ENCODE measurements around the gene HEMK1.

Gene HEMK1

GRCh38 chr3:50581459-50581842, 12.1 kb downstream of the HEMK1 start:
- H3K9ac ChIP-seq (ENCODE audit: low read depth, low read length): no peak overlapping the region
- H3K4me1 ChIP-seq (ENCODE audit: insufficient read depth, low read length): peaks cover 3% of the 10 kb centered on the region; the same call in 1 of the 2 replicates
- no peaks in the 10 kb centered on the region for H3K27me3 ChIP-seq (ENCODE audit: insufficient read depth, low read length)
- no peaks in the 10 kb centered on the region for H3K9me3 ChIP-seq (ENCODE audit: insufficient read depth, low read depth, low read length)
- no peak overlapping the region for H3K27ac ChIP-seq (ENCODE audit: low read length)
- H3K36me3 ChIP-seq (ENCODE audit: insufficient read depth, low read depth, low read length): peaks cover 6% of the 10 kb centered on the region; the same call in 1 of the 2 replicates
- H3K4me3 ChIP-seq (ENCODE audit: low read length): no peak overlapping the region

- H3K9me3 ChIP-seq (ENCODE audit: insufficient read depth, low read depth, low read length): no peaks in the 10 kb centered on the region
- no peak overlapping the region for H3K27ac ChIP-seq (ENCODE audit: low read length)
- peaks cover 3% of the 10 kb centered on the region; the same call in 1 of the 2 replicates for H3K4me1 ChIP-seq (ENCODE audit: insufficient read depth, low read length)
- H3K27me3 ChIP-seq (ENCODE audit: insufficient read depth, low read length): no peaks in the 10 kb centered on the region
- no peak overlapping the region for H3K9ac ChIP-seq (ENCODE audit: low read depth, low read length)
- H3K4me3 ChIP-seq (ENCODE audit: low read length): no peak overlapping the region
- H3K36me3 ChIP-seq (ENCODE audit: insufficient read depth, low read depth, low read length): peaks cover 6% of the 10 kb centered on the region; the same call in 1 of the 2 replicates
Observed at GRCh38 chr3:50582083-50582482, 12.8 kb downstream of the HEMK1 start.

- H3K36me3 ChIP-seq (ENCODE audit: insufficient read depth, low read depth, low read length): peaks cover 6% of the 10 kb centered on the region; the same call in 1 of the 2 replicates
- no peak overlapping the region for H3K27ac ChIP-seq (ENCODE audit: low read length)
- peaks cover 3% of the 10 kb centered on the region; the same call in 1 of the 2 replicates for H3K4me1 ChIP-seq (ENCODE audit: insufficient read depth, low read length)
- H3K9me3 ChIP-seq (ENCODE audit: insufficient read depth, low read depth, low read length): no peaks in the 10 kb centered on the region
- H3K27me3 ChIP-seq (ENCODE audit: insufficient read depth, low read length): no peaks in the 10 kb centered on the region
- no peak overlapping the region for H3K4me3 ChIP-seq (ENCODE audit: low read length)
- no peak overlapping the region for H3K9ac ChIP-seq (ENCODE audit: low read depth, low read length)
Observed at GRCh38 chr3:50583897-50584296, 14.6 kb downstream of the HEMK1 start.

GRCh38 chr3:50584391-50584790, 15.1 kb downstream of the HEMK1 start:
- H3K9ac ChIP-seq (ENCODE audit: low read depth, low read length): no peak overlapping the region
- no peaks in the 10 kb centered on the region for H3K27me3 ChIP-seq (ENCODE audit: insufficient read depth, low read length)
- no peak overlapping the region for H3K4me3 ChIP-seq (ENCODE audit: low read length)
- H3K9me3 ChIP-seq (ENCODE audit: insufficient read depth, low read depth, low read length): no peaks in the 10 kb centered on the region
- H3K4me1 ChIP-seq (ENCODE audit: insufficient read depth, low read length): peaks cover 3% of the 10 kb centered on the region; the same call in 1 of the 2 replicates
- no peak overlapping the region for H3K27ac ChIP-seq (ENCODE audit: low read length)
- H3K36me3 ChIP-seq (ENCODE audit: insufficient read depth, low read depth, low read length): peaks cover 6% of the 10 kb centered on the region; the same call in 1 of the 2 replicates

- H3K4me1 ChIP-seq (ENCODE audit: insufficient read depth, low read length): peaks cover 3% of the 10 kb centered on the region; the same call in 1 of the 2 replicates
- no peaks in the 10 kb centered on the region for H3K27me3 ChIP-seq (ENCODE audit: insufficient read depth, low read length)
- H3K36me3 ChIP-seq (ENCODE audit: insufficient read depth, low read depth, low read length): peaks cover 6% of the 10 kb centered on the region; the same call in 1 of the 2 replicates
- H3K9me3 ChIP-seq (ENCODE audit: insufficient read depth, low read depth, low read length): no peaks in the 10 kb centered on the region
- H3K27ac ChIP-seq (ENCODE audit: low read length): no peak overlapping the region
- no peak overlapping the region for H3K4me3 ChIP-seq (ENCODE audit: low read length)
- H3K9ac ChIP-seq (ENCODE audit: low read depth, low read length): no peak overlapping the region
Observed at GRCh38 chr3:50585919-50586762, 16.8 kb downstream of the HEMK1 start.

- peaks cover 2% of the 10 kb centered on the region; the same call in 1 of the 2 replicates for H3K36me3 ChIP-seq (ENCODE audit: insufficient read depth, low read depth, low read length)
- no peak overlapping the region for H3K4me3 ChIP-seq (ENCODE audit: low read length)
- H3K27ac ChIP-seq (ENCODE audit: low read length): no peak overlapping the region
- no peak overlapping the region for H3K9ac ChIP-seq (ENCODE audit: low read depth, low read length)
- H3K4me1 ChIP-seq (ENCODE audit: insufficient read depth, low read length): peaks cover 3% of the 10 kb centered on the region; the same call in 1 of the 2 replicates
- no peaks in the 10 kb centered on the region for H3K9me3 ChIP-seq (ENCODE audit: insufficient read depth, low read depth, low read length)
- H3K27me3 ChIP-seq (ENCODE audit: insufficient read depth, low read length): no peaks in the 10 kb centered on the region
Observed at GRCh38 chr3:50586763-50587070, 17.4 kb downstream of the HEMK1 start.

- H3K4me3 ChIP-seq (ENCODE audit: low read length): no peak overlapping the region
- no peaks in the 10 kb centered on the region for H3K9me3 ChIP-seq (ENCODE audit: insufficient read depth, low read depth, low read length)
- no peak overlapping the region for H3K27ac ChIP-seq (ENCODE audit: low read length)
- peaks cover 3% of the 10 kb centered on the region; the same call in 1 of the 2 replicates for H3K4me1 ChIP-seq (ENCODE audit: insufficient read depth, low read length)
- no peak overlapping the region for H3K9ac ChIP-seq (ENCODE audit: low read depth, low read length)
- no peaks in the 10 kb centered on the region for H3K27me3 ChIP-seq (ENCODE audit: insufficient read depth, low read length)
- H3K36me3 ChIP-seq (ENCODE audit: insufficient read depth, low read depth, low read length): no peaks in the 10 kb centered on the region
Observed at GRCh38 chr3:50587373-50587772, 18.1 kb downstream of the HEMK1 start.

GRCh38 chr3:50587806-50588758, 18.8 kb downstream of the HEMK1 start:
- peaks cover 3% of the 10 kb centered on the region; the same call in 1 of the 2 replicates for H3K4me1 ChIP-seq (ENCODE audit: insufficient read depth, low read length)
- H3K27ac ChIP-seq (ENCODE audit: low read length): no peak overlapping the region
- H3K9ac ChIP-seq (ENCODE audit: low read depth, low read length): no peak overlapping the region
- no peaks in the 10 kb centered on the region for H3K27me3 ChIP-seq (ENCODE audit: insufficient read depth, low read length)
- H3K36me3 ChIP-seq (ENCODE audit: insufficient read depth, low read depth, low read length): no peaks in the 10 kb centered on the region
- H3K4me3 ChIP-seq (ENCODE audit: low read length): no peak overlapping the region
- no peaks in the 10 kb centered on the region for H3K9me3 ChIP-seq (ENCODE audit: insufficient read depth, low read depth, low read length)

GRCh38 chr3:50588759-50589433, 19.6 kb downstream of the HEMK1 start:
- H3K4me3 ChIP-seq (ENCODE audit: low read length): no peak overlapping the region
- H3K27me3 ChIP-seq (ENCODE audit: insufficient read depth, low read length): no peaks in the 10 kb centered on the region
- H3K36me3 ChIP-seq (ENCODE audit: insufficient read depth, low read depth, low read length): no peaks in the 10 kb centered on the region
- H3K27ac ChIP-seq (ENCODE audit: low read length): no peak overlapping the region
- H3K9me3 ChIP-seq (ENCODE audit: insufficient read depth, low read depth, low read length): no peaks in the 10 kb centered on the region
- H3K4me1 ChIP-seq (ENCODE audit: insufficient read depth, low read length): peaks cover 3% of the 10 kb centered on the region; the same call in 1 of the 2 replicates
- no peak overlapping the region for H3K9ac ChIP-seq (ENCODE audit: low read depth, low read length)

- Histone ChIP-seq H3K27ac (ENCODE audit: low read length) (no peak overlapping the region), H3K27me3 (ENCODE audit: insufficient read depth, low read length) (no peaks in the 10 kb centered on the region), H3K4me3 (ENCODE audit: low read length) (no peak overlapping the region), H3K36me3 (ENCODE audit: insufficient read depth, low read depth, low read length) (no peaks in the 10 kb centered on the region), H3K4me1 (ENCODE audit: insufficient read depth, low read length) (no peaks in the 10 kb centered on the region), H3K9me3 (ENCODE audit: insufficient read depth, low read depth, low read length) (no peaks in the 10 kb centered on the region), H3K9ac (ENCODE audit: low read depth, low read length) (no peak overlapping the region)
Observed at GRCh38 chr3:50591196-50591741, 21.9 kb downstream of the HEMK1 start.

GRCh38 chr3:50592568-50592967, 23.2 kb downstream of the HEMK1 start:
- Histone ChIP-seq H3K27ac (ENCODE audit: low read length) (no peak overlapping the region), H3K9ac (ENCODE audit: low read depth, low read length) (no peak overlapping the region)

More at GRCh38 chr3:50592568-50592967, 23.2 kb downstream of the HEMK1 start:
- no peaks in the 10 kb centered on the region for H3K4me1 ChIP-seq (ENCODE audit: insufficient read depth, low read length)
- no peak overlapping the region for H3K4me3 ChIP-seq (ENCODE audit: low read length)
- no peaks in the 10 kb centered on the region for H3K27me3 ChIP-seq (ENCODE audit: insufficient read depth, low read length)
- H3K9me3 ChIP-seq (ENCODE audit: insufficient read depth, low read depth, low read length): no peaks in the 10 kb centered on the region
- no peaks in the 10 kb centered on the region for H3K36me3 ChIP-seq (ENCODE audit: insufficient read depth, low read depth, low read length)
